ENCODE data around the gene SLITRK1. TPM values are rescaled to one million over a fixed set of nuclear protein-coding genes. Genes with fewer than 3 reads are reported as not detected.

Gene SLITRK1
- polyA plus RNA-seq, 5 donors = 0.04 to 0.07 (median 0.04) TPM; not detected in 2

GRCh38 chr13:83867708-83868107, 14.6 kb downstream of the SLITRK1 start:
- no peak for DNase-seq

DNA sequence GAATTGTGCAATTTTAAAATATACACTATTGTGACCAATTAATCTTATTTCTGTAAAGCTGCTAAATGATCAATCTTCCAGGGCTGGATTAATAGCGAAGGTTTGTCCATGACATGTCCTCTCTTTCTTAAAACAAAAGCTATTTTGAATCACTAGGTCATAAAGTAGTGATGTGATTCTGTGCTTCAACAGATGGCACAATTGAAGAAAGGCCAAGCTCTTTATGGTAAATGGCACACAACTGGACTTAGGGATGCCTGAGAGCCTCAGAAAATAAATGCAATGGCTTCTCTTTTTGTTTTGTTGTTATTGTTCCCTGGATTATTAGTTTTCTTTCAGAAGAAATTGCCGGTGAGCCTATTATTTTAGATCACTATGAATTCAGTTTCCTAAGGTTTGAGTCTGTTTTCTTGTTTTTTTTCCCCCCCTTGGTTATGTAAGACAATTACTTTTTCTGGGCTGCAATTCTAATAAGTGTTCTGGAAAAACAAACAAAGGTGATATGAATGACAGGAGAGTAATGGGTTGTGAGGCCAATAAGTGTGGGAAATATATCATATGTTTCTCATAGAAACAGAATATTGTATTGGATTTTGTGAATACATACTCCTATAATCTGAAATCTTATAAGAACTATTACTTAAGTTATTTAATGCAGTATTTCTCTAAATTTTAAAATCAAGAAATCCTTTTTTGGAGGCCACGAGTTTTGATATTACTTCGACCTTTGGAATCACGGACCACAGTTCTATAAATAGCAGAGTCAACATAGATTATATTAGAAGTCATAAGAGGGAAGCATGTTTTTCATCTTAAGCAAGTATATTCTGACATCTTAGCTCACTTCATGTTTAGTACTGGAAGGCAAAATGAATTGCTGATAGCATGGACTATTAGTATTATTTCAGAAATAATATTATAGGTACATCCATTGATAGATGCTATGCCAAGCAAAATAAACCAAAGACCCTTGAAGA, 16.8 kb downstream of the SLITRK1 start:
- no peak for DNase-seq

GRCh38 chr13:83853771-83854170, 28.5 kb downstream of the SLITRK1 start:
- no peak for DNase-seq

DNA sequence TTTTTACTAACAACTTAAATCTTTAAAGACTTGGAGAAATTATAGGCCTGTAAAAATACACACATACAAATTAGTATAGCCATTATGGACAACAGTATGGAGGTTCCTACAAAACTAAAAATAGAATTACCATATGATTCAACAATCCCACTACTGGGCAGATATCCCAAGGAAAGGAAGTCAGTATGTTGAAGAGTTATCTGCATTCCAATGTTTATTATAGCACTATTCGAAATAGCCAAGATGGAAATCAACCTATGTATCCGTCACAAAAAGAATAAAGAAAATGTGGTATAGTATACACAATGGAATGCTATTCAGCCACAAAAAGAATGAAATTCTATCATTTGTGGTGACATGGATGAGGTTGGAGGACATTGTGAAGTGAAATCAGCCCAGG, 37.2 kb downstream of the SLITRK1 start:
- no peak for DNase-seq

DNA sequence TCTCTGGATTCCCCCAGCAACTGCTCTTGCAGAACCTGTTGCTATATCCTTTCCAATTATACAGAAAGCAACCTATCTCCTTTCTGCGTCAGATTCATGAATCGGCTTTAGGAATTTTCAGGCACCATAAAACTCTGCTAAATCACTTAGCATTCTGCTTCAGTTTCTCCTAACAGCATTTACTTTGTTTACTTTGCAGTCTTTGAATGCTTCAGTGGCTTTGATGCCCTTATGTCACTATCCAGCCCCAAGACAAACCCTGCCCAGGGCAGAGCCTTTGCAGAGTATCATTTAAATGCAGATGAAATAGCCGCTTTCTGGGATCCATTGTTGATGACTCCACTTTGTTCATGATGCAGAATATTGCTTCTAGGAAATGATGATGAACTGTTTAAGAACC, 43.1 kb downstream of the SLITRK1 start:
- DNase-seq = no peak

DNA sequence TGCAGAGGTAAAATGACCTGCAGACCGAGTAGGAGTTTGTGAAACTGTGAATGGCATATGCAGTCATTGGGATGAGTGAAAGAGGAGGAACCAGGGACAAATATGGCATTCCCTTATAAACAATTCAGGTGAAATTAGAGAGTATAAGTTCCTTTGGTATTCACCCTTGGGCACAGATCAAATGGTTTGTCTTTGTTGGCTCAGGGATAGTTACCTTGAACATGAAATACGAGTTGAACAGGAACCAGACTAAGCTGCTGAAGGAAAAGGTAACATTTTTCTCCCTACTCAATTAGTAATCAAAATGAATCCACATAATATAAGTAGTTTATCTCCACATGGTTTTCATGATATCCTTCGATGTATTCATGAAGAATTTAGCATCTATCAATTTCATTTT, 50.5 kb downstream of the SLITRK1 start:
- no peak for DNase-seq

- DNase-seq = no peak
Measured at GRCh38 chr13:83829810-83830209, 52.5 kb downstream of the SLITRK1 start.

DNA sequence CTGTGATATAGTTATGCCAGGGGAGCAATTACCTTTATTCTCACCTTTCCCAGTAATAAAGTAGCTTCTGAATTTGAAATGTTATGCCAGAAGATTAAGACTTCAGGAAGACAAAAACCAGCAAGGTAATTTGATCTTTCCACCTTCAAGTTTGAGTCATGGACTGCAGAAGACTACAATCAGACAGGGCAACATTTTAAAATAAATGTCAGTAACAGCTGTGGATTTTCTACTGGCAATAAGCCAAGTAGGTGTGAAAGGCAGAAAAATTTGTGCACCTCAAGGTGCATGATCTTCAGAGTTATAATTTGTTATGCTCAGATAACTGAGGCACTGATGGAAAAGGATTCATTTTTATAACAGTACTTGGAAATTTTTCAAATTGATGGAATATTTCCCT, 54.9 kb downstream of the SLITRK1 start:
- DNase-seq = no peak

Data from right lung (tissue), 5 donors.